WTC11 (cell line): ENCODE results near the gene ZFPM1.

Experiments used
- CTCF ChIP-seq: fragments of 200-600 bp; IDR thresholded peaks from 2 replicates; pipeline ENCODE4 v1.8.0; 2022; ENCODE audit warnings: antibody characterized with exemption
- MAX ChIP-seq: sonication (generic); formaldehyde crosslinking; IDR thresholded peaks from 2 replicates; pipeline ENCODE4 v1.8.0; 2022; ENCODE audit warnings: mild to moderate bottlenecking, missing genetic modification reagents
- NR1H2 ChIP-seq: sonication (generic); formaldehyde crosslinking; IDR thresholded peaks from 2 replicates; pipeline ENCODE4 v1.9.0; 2021; ENCODE audit warnings: mild to moderate bottlenecking, moderate library complexity, missing genetic modification reagents
- TF ChIP-seq, protein P1 (sequence below): sonication (generic); formaldehyde crosslinking; IDR thresholded peaks from 2 replicates; pipeline ENCODE4 v1.8.1; 2023; ENCODE audit warnings: mild to moderate bottlenecking, moderate library complexity, missing genetic modification reagents
- TF ChIP-seq, protein P2 (sequence below): sonication (generic); formaldehyde crosslinking; IDR thresholded peaks from 2 replicates; pipeline ENCODE4 v1.8.1; 2023; ENCODE audit warnings: mild to moderate bottlenecking, missing genetic modification reagents, moderate library complexity

DNA sequence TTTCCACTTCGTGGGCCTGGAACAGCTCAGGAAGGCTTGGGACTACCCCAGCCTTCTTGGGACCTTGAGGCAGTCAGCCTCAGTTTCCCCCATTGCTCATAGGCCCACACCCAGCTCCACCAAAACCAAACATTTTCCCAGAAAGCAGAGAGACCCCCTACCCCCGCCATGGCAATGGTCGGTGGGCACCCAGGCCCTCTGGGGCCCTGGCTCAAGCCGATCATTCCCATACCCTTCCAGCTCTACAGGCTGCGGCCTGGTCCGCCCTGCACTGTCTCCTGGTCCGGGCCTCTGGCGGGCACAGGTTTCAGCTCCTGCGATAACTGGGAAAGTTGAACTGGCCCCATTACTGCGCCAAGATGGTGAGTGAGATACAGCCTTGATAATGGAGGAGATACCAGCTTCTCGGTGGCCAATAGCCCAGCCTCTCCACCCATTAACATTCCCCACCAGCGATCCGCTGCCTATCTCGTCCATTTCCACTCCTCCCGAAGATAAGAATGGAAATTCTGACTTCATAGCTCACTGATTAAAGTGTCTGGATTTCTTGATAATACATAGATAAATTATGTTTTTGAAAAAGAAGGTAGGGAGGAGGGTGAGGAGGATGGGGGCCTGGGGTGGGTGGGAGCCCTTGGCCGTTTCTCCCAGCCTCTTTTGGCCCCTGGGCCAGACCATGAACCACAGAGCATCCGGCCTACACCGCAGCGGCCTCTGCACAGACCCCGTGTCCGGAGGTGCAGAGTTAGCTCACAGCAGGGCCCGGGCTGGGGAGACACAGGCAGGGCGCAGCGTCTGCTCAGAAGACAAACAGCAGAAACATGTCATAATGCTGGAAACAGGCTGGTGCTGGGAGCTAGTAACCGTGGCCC is 11.6 kb downstream of the ZFPM1 start:
- TF ChIP-seq, protein P1, sequence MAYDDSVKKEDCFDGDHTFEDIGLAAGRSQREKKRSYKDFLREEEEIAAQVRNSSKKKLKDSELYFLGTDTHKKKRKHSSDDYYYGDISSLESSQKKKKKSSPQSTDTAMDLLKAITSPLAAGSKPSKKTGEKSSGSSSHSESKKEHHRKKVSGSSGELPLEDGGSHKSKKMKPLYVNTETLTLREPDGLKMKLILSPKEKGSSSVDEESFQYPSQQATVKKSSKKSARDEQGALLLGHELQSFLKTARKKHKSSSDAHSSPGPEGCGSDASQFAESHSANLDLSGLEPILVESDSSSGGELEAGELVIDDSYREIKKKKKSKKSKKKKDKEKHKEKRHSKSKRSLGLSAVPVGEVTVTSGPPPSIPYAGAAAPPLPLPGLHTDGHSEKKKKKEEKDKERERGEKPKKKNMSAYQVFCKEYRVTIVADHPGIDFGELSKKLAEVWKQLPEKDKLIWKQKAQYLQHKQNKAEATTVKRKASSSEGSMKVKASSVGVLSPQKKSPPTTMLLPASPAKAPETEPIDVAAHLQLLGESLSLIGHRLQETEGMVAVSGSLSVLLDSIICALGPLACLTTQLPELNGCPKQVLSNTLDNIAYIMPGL (CRISPR knock-in tag): no peak
- TF ChIP-seq, protein P2, sequence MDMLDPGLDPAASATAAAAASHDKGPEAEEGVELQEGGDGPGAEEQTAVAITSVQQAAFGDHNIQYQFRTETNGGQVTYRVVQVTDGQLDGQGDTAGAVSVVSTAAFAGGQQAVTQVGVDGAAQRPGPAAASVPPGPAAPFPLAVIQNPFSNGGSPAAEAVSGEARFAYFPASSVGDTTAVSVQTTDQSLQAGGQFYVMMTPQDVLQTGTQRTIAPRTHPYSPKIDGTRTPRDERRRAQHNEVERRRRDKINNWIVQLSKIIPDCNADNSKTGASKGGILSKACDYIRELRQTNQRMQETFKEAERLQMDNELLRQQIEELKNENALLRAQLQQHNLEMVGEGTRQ: no peak
- no peak for TF ChIP-seq MAX (CRISPR knock-in tag)
- TF ChIP-seq NR1H2: no peak
- no peak for TF ChIP-seq CTCF
